HG02840 (cell line): ENCODE results near the gene TNFAIP8.

Experiments
- ATAC-seq: cut with Tn5 transposase; IDR thresholded peaks from one replicate; pipeline ENCODE4 v1.9.1; 2021; ENCODE audit warnings: mild to moderate bottlenecking, moderate library complexity, moderate number of reproducible peaks; ENCODE audit not compliant: unreplicated experiment, low FRiP score

The TNFAIP8 gene

GRCh38 chr5:119328753-119329602 lies 26.8 kb upstream of the TNFAIP8 start:
- ATAC-seq = no peak

GRCh38 chr5:119329666-119330065 lies 26.2 kb upstream of the TNFAIP8 start:
- no peak for ATAC-seq

DNA sequence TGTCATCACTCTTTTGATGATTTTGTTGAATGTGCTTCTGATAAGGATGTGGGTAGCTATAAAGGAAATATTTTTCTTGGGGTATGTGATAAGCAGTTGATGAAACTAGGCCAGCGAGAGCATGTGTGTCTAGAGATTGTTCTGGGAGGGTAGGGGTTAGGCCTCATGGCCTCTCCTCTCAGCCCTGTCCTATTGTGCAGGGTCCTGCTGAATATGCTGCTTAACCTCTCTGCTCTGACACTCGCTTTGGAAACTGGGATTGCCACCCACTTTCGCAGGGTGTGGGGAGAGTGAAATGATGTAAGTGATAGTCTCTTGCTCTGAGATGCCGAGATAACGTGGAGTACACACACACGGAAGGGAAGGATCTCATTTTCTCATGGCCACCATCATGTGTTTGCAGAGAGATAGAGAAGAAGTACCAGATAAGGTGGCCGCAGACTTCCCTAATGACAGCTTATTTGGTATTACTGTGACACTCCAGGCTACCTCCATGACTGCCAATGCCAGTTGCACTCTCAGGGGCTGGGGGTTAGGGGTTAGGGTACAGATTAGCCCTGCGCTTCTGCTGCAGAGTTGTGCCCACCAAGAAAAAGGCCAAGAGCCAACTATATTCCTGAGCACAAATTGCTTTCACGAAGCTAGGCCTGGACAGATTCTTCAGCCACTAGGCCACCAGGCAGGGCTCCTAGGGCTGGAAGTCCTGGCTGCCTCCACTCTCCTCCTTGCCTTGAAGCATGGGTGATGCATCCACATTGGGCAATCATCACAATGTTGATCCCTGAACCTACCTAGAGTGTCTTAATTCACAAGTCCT lies 25.2 kb upstream of the TNFAIP8 start:
- ATAC-seq = no peak

- no peak for ATAC-seq
Observed at GRCh38 chr5:119331566-119332095, 24.2 kb upstream of the TNFAIP8 start.

DNA sequence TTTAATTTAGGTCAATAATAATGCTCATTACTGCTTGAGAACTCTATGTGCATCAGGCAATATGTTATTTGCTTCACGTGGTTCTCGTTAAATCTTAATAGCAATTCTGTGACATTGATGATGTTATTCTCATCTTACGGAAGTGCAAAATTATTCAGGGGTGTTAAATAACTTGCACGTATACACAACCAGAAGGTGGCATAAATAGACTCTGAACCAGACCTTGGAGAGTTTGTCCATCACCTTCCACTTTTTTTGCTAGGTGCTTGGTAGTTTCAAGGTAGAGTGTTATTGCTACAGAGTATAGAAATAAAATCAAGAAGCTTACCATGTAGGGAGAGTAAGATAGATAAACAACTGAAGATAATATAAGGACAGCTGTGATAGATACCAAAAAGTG lies 23.6 kb upstream of the TNFAIP8 start:
- ATAC-seq = no peak

DNA sequence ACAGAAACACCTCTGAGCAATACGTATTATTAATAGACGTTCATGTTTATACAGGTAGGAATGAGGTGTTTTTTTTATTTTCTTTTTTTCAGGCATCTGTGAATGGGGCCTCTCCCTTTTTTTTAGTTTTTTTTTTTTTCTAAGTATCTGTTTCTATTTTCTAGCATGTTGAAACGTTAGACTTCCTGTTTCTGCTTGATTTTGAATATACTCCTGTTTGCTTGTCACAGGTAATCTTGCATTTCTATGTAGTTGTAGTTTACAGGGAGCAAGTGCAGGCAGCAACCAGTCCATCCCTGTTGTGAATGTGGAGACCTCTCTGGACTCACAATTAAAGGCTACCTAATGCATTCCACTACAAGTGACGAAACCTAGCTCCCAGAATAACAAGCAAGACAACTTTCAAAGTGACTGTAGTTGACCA lies 22.8 kb upstream of the TNFAIP8 start:
- peak; percentile 26 for ATAC-seq

DNA sequence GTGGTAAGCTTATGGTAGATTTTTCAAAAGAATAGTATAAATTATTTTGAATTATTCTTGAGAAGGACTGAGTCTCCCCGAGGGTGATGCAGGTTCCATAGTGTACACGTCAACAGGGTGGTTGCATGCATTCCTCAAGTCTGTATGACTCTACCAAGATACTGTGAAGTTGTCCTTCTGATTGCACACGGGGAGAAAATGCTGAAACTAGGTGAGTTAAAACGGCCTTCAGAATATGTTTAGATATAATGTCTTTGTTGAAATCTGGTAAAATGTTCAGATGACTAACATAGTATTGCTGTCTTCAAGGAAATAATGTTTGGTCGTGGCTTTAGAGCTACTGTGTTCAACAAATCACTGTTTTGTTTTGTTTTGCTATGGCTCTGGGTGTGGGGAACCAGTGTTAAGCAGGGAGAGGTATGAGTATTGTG lies 22.4 kb upstream of the TNFAIP8 start:
- peak; percentile 26 for ATAC-seq

DNA sequence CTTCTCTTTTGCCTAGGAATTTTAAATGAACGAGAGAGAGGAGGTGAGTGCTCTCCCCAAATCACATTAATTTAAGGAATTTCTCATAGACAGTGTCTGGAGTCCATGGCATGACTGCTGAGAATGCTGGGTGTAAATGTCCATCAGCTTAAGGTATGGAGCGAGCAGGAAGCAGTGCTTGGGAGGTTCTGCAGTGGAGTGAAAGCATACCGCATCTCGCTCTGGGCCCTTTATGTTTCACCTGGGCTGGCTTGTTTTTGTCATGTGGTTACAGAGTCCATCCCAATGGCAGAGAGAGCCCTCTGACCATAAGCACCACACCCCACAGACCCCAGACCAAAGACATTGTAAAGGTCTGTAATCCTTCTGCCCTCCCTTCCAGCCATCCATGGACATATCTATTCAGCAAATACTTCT lies 20.6 kb upstream of the TNFAIP8 start:
- no peak for ATAC-seq

DNA sequence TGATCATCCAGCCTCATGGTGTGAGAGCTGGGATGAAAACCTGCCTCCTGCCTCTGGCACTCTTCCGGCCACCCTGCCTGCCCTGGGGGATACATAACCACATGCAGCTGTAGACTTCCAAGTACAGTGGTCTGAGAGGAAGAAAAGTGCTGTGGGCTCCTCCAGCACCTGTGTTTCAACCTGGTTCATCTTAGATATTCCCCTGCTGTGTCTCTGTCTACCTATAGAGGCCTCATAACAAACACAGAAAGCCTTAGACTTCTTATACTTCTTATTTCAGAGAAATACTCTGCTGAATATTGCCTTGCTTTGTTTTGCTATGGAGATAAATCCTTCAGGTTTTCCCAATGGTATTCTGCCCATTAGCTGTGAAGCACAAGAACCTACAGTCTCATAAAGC lies 19.6 kb upstream of the TNFAIP8 start:
- no peak for ATAC-seq

GRCh38 chr5:119336845-119337580 lies 18.8 kb upstream of the TNFAIP8 start:
- ATAC-seq = no peak

- ATAC-seq = no peak
Observed at GRCh38 chr5:119338326-119338946, 17.4 kb upstream of the TNFAIP8 start.

DNA sequence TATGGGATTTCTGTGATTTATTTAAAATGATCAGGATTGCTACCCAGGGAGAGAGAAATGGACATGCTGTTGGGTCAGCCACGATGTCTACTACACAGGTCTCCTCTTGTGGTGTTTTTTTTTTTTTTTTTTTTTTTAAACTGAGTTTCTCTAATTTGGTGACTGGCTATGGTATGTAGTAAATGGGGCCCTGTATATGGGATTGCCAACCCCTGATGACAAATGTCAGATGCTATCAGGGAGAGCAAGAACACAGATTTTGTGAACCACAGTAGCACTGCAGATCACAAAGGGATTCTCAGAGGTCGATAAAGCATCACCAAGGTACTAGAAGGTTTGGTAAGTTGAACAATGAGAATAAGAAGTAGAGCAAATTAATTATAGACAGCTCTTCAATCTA lies 16.5 kb upstream of the TNFAIP8 start:
- no peak for ATAC-seq

- no peak for ATAC-seq
Observed at GRCh38 chr5:119339965-119340364, 15.9 kb upstream of the TNFAIP8 start.

- ATAC-seq = peak; percentile 53
Observed at GRCh38 chr5:119340597-119341218, 15.1 kb upstream of the TNFAIP8 start.

- peak; percentile 54 for ATAC-seq
Observed at GRCh38 chr5:119341452-119342349, 14.1 kb upstream of the TNFAIP8 start.

DNA sequence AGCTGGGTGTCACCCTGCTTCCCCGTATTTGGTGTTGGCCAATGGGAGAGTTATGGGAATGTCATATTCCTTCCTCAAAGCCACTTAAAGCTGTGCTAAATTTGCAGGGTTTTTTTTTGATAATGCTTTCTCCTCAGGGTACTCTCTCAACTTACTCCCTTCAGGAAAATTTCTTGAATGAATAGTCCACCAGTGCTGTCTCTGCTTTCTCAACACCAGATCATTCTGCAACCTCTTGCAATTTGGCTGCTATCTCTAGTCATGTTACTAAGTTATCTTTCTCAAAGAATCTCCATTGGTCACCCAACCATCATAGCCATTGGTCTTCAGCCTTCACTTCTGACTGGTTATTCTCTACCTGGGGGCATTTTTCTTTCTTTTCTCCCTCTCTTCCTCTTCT lies 13.4 kb upstream of the TNFAIP8 start:
- no peak for ATAC-seq

GRCh38 chr5:119343052-119343451 lies 12.8 kb upstream of the TNFAIP8 start:
- ATAC-seq = no peak

GRCh38 chr5:119343766-119344165 lies 12.1 kb upstream of the TNFAIP8 start:
- ATAC-seq = no peak

DNA sequence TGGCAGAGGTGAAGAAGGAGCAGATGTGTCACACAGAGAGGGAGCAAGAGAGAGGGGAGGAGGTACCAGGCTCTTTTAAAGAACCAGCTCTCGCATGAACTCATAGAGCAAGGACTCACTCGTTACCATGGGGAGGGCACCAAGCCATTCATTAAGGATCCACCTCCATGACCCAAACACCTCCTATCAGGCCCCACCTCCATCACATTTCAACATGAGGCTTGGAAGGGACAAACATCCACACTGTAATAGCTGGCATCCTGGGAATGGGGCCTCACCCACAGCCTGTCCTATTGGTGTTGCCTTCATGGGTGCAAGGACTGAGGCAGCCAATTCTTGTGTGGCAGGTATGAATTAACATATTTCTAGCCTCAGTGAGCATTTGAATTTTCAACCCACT lies 11.6 kb upstream of the TNFAIP8 start:
- ATAC-seq = no peak
